Renal cortex interstitium (tissue), 11 donors: ENCODE data around the gene JSRP1. TPM values are rescaled to one million over a fixed set of nuclear protein-coding genes. Genes with fewer than 3 reads are reported as not detected.
"Not testable (repeated sequence)": the region's sequence is repeated elsewhere in the genome, so short reads cannot be mapped to it uniquely, and the experiment has no call there.

Source experiments
- DNase-seq, 11 donors: peaks; one replicate each; pipeline ENCODE4 v3.0.0-alpha.2; 2013; ENCODE audit warnings: low read depth in 9 of 11, low spot score in 4 of 11; ENCODE audit errors: extremely low read depth in 1 of 11
- polyA plus RNA-seq, 3 donors: library from polyadenylated mRNA; unstranded; fragments of 120-200 nt; gene quantifications; one replicate each; pipeline ENCODE4 v1.2.1, GENCODE V29; 2013; ENCODE audit not compliant: insufficient read length in 3 of 3

The JSRP1 gene
- polyA plus RNA-seq, 3 donors: 0.56 to 1.3 (median 0.59) TPM

- no peak for DNase-seq
Observed at GRCh38 chr19:2286402-2287140, 30.4 kb upstream of the JSRP1 start.

GRCh38 chr19:2283835-2284507 is 27.8 kb upstream of the JSRP1 start:
- no peak for DNase-seq

GRCh38 chr19:2282862-2283237 is 26.6 kb upstream of the JSRP1 start:
- DNase-seq: no peak

DNA sequence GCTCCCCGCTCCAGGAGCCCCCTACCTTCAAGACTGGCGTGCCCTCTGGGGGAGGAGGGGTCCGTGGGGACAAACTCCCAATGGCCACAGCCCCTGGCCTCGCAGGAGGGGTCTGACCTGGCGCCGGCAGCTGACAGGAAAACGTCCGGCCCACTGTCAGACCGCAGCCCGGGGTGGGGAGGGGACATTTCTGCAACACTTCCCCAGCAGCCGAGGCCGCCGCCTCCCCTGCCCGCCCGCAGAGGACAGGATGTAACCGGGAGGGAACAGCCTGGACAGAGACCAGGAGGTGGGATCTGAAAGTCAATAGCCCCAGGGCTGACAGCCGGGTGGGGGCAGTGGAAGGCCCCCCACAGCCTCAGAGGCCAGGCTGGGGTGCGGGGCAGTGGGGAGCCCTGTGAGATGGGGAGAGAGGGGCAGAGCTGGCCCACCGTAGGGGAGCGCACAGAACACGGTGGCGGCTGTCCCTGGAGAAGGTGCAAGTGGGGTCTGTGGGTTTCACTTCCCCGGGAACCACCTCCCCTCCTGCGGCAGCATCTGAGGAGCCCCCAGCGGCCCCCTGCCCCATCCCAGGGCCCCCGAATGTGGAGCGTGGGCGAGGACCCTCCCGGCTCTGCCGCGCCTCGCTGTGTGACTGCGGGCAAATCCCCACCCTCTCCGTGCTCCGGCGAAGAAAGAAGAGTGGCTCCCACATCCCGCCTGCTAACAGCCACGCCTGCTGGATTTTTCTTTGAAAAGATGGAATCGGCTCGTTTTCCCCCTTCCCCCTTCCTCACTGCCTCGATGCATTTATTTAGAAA is 26.0 kb upstream of the JSRP1 start, which contains the start of gene PEAK3:
Gene PEAK3 (minus strand): TSS at position 114 of the 800 bp plus-strand sequence. CDS start 1,244 bp downstream, outside the sequence.
- DNase-seq: peak in 1 of 11 donors; percentile 61

DNA sequence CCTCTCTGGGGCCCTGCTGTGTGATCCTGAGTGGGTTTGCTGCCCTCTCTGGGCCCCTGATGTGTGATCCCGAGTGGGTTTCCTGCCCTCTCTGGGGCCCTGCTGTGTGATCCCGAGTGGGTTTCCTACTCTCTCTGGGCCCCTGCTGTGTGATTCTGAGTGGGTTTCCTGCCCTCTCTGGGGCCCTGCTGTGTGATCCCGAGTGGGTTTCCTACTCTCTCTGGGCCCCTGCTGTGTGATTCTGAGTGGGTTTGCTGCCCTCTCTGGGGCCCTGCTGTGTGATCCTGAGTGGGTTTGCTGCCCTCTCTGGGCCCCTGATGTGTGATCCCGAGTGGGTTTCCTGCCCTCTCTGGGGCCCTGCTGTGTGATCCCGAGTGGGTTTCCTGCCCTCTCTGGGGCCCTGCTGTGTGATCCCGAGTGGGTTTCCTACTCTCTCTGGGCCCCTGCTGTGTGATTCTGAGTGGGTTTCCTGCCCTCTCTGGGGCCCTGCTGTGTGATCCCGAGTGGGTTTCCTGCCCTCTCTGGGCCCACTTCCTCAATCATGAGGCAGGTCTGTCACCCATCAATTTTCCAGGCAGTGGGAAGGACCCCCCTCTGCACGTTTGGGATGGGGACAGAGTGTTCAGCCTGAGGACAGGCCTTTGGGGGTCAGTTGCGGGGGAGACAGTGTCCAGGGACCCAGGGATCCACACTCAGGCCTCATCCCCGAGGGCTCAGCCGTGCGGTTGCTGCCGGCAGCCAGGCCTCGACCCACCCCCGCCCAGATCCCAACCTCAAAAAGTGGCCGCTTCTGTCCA is 25.2 kb upstream of the JSRP1 start:
- not testable (repeated sequence) for DNase-seq

DNA sequence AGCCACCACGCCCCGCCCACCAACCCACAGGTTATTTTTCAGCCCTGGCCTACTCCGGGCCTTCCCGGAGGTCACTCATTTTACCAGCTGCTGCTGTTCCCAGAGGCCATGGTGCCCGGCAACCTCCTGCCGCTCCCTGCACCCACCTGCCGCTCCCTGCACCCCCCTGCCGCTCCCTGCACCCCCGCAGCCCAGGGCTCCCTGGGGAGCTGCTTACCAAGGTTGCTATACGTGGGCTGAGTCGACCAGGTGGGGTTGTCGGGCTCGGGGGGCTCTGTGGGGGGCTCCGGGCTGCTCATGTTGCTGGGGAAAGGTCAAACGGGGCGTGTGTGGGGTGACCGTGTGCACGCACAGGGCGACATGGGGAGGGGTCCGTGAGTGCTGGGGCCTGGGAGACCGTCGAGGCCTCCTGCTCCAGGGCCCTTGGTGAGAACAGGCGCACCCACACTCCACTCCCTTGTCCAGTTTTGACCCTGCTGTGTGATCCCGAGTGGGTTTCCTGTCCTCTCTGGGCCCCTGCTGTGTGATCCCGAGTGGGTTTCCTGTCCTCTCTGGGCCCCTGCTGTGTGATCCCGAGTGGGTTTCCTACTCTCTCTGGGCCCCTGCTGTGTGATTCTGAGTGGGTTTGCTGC is 24.5 kb upstream of the JSRP1 start:
- no peak for DNase-seq

DNA sequence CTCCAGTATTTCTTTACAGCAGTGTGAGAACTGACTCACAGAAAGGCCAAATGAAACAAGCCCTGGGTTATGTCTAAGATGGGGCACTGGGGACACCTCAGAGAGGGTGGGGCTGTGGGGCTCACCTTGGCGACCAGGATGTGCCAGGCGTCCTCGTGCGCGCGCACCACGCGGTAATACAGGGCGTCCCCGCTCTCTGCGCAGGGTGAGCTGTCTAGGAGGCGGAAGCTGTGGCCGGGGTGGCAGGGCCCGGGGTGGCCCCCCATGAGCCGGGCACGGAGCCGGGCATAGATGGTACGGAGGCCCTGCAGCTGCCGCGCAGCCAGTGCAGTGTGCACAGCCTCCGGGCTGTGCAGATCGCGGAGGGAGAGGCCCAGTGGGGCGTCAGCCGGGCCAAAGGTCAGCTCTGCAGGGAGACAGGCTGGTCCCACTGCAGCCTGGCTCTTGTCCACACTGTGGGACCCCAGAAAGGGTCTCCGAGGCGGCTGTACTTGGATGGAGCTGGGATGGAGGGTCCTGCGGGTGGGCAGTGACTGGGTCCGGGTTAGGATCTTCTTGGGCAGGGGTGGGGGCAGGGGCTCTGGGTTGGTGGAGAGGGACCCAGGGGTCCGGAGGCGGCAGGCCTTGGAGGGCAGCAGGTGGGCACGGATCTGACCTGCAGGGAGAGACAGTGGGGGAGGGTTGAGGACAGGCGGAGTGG is 22.4 kb upstream of the JSRP1 start:
- no peak for DNase-seq

DNA sequence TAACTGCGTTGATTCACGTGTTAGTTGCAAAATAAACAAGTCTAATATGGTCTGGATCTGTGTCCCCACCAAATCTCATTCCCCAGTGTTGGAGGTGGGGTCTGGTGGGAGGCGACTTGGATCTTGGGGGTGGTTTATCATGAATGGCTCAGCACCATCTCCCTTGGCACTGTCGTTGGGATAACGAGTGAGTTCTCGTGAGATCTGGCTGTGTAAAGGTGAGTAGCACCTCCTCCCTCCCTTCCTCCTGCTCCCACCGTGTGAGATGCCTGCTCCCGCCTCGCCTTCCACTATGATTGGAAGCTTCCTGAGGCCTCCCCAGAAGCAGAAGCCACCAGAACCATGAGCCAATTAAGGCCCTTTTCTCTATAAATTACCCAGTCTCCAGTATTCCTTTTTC is 20.9 kb upstream of the JSRP1 start:
- no peak for DNase-seq

DNA sequence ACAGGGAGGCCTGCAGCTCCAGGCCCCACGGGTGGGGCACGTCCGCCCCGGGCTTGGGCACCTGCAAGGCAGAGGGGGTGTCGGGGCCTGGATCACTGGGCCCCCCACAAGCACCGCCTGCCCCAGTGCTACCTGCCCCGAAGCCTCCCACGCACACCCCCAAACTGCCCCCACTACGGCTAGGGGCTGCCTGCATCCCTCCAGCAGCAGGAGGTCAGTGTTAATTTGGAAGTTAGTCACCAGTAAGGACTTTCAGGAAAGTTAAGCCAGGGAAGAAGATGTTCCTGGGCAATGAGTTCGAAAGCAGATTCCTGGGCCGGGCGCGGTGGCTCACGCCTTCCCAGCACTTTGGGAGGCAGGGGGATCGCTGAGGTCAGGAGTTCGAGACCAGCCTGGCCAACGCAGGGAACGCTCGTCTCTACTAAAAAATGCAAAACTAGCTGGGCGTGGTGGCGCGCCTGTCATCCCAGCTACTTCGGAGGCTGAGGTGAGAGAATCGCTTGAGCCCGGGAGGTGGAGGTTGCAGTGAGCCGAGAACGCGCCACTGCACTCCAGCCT is 20.3 kb upstream of the JSRP1 start:
- no peak for DNase-seq

GRCh38 chr19:2275588-2276428 is 19.6 kb upstream of the JSRP1 start:
- DNase-seq: no peak

DNA sequence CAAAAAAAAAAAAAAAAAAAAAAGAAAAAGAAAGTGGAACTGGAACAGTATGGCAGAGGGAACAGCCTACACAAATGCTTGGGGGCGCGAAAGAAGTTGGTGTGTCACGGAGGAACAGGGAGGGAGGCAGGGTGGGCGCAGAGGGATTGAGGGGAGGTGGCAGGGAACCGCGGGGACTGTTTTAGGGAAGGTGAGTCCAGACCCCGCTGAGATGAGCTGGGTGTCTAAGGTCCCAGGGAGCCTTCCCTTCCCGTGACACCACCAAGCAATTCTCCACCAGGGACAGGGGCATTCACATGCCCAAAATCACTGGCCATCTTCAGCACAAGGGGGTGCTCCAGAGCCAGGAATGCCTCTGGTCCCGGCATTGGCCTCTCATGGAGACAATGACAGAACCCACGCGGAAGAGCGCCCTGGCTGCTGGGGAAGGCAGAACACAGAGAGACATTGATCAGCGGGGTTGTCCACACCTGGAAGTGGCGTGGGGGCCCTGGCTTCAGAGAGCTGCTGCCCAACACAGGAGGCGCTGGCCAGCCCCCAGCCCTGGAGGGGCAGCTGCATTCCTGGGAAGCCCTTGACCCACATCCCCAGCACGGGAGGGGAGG is 18.8 kb upstream of the JSRP1 start:
- no peak for DNase-seq

- no peak for DNase-seq
Observed at GRCh38 chr19:2274185-2274711, 18.0 kb upstream of the JSRP1 start.

DNA sequence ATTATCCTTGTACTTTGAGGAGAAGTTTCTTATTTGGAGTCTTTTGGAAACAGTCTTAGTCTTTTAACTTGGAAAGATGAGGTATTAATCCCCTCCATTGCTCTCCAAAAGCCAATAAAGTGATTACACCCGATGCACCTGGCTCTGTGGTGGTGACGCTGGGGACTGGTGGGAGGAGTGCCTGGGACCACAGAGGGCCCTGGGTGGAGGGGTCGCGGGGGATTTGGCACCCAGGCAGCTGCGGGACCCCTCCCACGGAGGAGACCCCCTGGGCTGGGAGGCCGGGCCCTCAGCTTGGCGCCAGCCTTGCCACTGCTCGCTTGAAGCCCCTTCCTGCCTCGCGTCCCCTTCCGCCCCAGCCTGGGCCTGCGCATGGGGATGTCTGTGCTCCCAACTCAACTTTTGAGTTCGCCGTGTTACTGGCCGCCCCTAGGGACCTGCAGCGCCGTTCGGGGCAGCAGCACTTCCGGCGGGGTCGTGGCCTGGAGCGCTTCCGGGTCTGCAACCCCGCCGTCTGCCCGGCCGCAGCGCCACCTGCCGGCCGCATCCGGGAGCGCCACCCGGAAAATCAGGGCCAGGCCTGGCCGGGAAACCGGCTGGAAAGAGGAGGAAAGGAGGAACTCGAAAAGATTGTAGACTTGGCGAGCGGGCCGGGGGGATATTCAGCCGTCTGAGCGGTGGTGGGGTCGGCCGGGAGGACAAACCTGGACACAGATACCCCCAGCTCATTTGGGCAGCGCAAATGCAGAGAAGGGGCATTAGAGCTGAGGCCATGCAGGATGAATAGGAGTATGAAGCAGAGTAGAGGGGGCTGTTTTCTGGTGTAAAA is 17.4 kb upstream of the JSRP1 start:
- peak in 1 of 11 donors; percentile 52 for DNase-seq

- DNase-seq: no peak
Observed at GRCh38 chr19:2271234-2272103, 15.3 kb upstream of the JSRP1 start.
